HepG2 (cell line): ENCODE data around the gene TTF2. TPM values are rescaled to one million over a fixed set of nuclear protein-coding genes. Genes with fewer than 3 reads are reported as not detected.

Source experiments
- ATAC-seq: fragments of 200-7000 bp; cut with Tn5 transposase; 3 replicates; pipeline ENCODE4 v1.9.1; 2020; ENCODE audit warnings: mild to moderate bottlenecking, moderate library complexity
- BruUV-seq: library from RNA; stranded (reverse); fragments of 400-500 nt; replicated peaks from 2 replicates; lab custom pipeline; 2021; lab: Mats Ljungman, UMichigan
- CTCF ChIA-PET: fragments of 300-600 bp; formaldehyde crosslinking; extraction: SDS; loops from one replicate; lab custom pipeline; 2021; ENCODE audit warnings: low total read pairs, inconsistent platforms, low intra/inter-chr PET ratio; lab: Yijun Ruan, JAX
- POLR2A ChIA-PET: fragments of 350-600 bp; sonication (Branson Sonifier 250); formaldehyde crosslinking; loops from one replicate; lab custom pipeline; 2020; ENCODE audit warnings: antibody characterized with exemption, inconsistent platforms; lab: Yijun Ruan, JAX
- DNase-seq: peaks from one replicate; pipeline ENCODE4 v3.0.0-alpha.2; 2015; ENCODE audit warnings: low spot score
- FAIRE-seq: peaks from 3 replicates; lab custom pipeline; 2011; peaks lifted over from hg19 to GRCh38; lab: Jason Lieb, UNC
- H2AFZ ChIP-seq: one replicate; pipeline ENCODE4 v1.6.1; 2011; ENCODE audit warnings: low read length, inconsistent platforms
- H3K27ac ChIP-seq: fragments of 300-600 bp; 3 replicates; pipeline ENCODE4 v1.8.0; 2011; ENCODE audit warnings: mixed run types, mild to moderate bottlenecking, mixed read lengths, low read length, inconsistent platforms; ENCODE audit not compliant: insufficient read depth; ENCODE audit errors: extremely low read length
- H3K27me3 ChIP-seq, 2 experiments: fragments of 200-600 bp in 1 of 2; 2 replicates in 1 of 2; 3 replicates in 1 of 2; pipeline versions ENCODE4 v1.6.0 to v1.8.0; 2011; ENCODE audit warnings: low read length in 2 of 2, mild to moderate bottlenecking in 2 of 2, moderate library complexity in 2 of 2, inconsistent platforms in 1 of 2; ENCODE audit not compliant: insufficient read depth in 2 of 2, control insufficient read depth in 1 of 2
- H3K36me3 ChIP-seq, 2 experiments: fragments of 200-600 bp in 1 of 2; replicated peaks in 1 of 2; 2 replicates in 1 of 2; 3 replicates in 1 of 2; pipeline versions ENCODE4 v1.5.1 to v1.8.0; 2011; ENCODE audit warnings: low read length in 2 of 2, inconsistent platforms in 1 of 2; ENCODE audit not compliant: insufficient read depth in 2 of 2, control insufficient read depth in 1 of 2
- H3K4me1 ChIP-seq: 2 replicates; pipeline ENCODE4 v1.5.1; 2012; ENCODE audit warnings: low read length, inconsistent platforms; ENCODE audit not compliant: insufficient read depth
- H3K4me2 ChIP-seq: 2 replicates; pipeline ENCODE4 v1.6.0; 2011; ENCODE audit warnings: low read depth, low read length, inconsistent platforms
- H3K4me3 ChIP-seq, 3 experiments: fragments of 200-600 bp in 1 of 3; sonication (generic), shearing (Covaris generic) in 1 of 3; replicated peaks in 1 of 3; 2 replicates each; pipeline ENCODE4 v1.5.1; 2011 to 2016; ENCODE audit warnings: low read length in 3 of 3, inconsistent platforms in 2 of 3, low read depth in 2 of 3, mild to moderate bottlenecking in 2 of 3, control low read depth in 1 of 3, mixed read lengths in 1 of 3; ENCODE audit not compliant: insufficient read depth in 1 of 3
- H3K79me2 ChIP-seq: one replicate; pipeline ENCODE4 v1.6.1; 2011; ENCODE audit warnings: low read length, inconsistent platforms; ENCODE audit not compliant: insufficient read depth
- H3K9ac ChIP-seq: 2 replicates; pipeline ENCODE4 v1.6.0; 2011; ENCODE audit warnings: mild to moderate bottlenecking, low read depth, low read length, inconsistent platforms; ENCODE audit not compliant: insufficient read depth
- H3K9me3 ChIP-seq: 2 replicates; pipeline ENCODE4 v1.5.1; 2012; ENCODE audit warnings: mild to moderate bottlenecking, low read length
- H4K20me1 ChIP-seq: 2 replicates; pipeline ENCODE4 v1.6.0; 2011; ENCODE audit warnings: inconsistent platforms, mild to moderate bottlenecking, low read length, moderate library complexity; ENCODE audit not compliant: insufficient read depth
- FOXM1 ChIP-seq: sonication (generic); formaldehyde crosslinking; IDR thresholded peaks from 2 replicates; pipeline ENCODE4 v1.5.0; 2020; ENCODE audit warnings: missing genetic modification reagents
- HNF4G ChIP-seq, 2 experiments: sonication (generic) in 1 of 2; formaldehyde crosslinking in 1 of 2; IDR thresholded peaks; 2 replicates each; pipeline versions ENCODE4 v1.4.0 to v1.6.1; 2011 to 2020; ENCODE audit warnings: borderline replicate concordance in 2 of 2, low read depth in 2 of 2, mild to moderate bottlenecking in 2 of 2, low read length in 1 of 2, missing genetic modification reagents in 1 of 2, moderate library complexity in 1 of 2
- KLF16 ChIP-seq, 2 experiments: sonication (generic) in 1 of 2; formaldehyde crosslinking in 1 of 2; IDR thresholded peaks; 2 replicates each; pipeline versions ENCODE4 v1.6.1 to v1.8.0; 2016 to 2023; ENCODE audit warnings: missing genetic modification reagents in 2 of 2, missing compliant biosample characterization in 1 of 2
- KLF6 ChIP-seq: IDR thresholded peaks from 2 replicates; pipeline ENCODE4 v1.8.0; 2016; ENCODE audit warnings: missing biosample characterization, missing genetic modification reagents
- PAXIP1 ChIP-seq: sonication (generic); formaldehyde crosslinking; conservative IDR thresholded peaks from 2 replicates; pipeline ENCODE4 v1.4.0; 2020; ENCODE audit warnings: mild to moderate bottlenecking, missing genetic modification reagents, moderate library complexity
- SUZ12 ChIP-seq: fragments of 150-350 bp; IDR thresholded peaks from 2 replicates; pipeline ENCODE4 v1.6.1; 2014; ENCODE audit warnings: low read depth, low read length
- ZFAT ChIP-seq: sonication (generic); formaldehyde crosslinking; conservative IDR thresholded peaks from 2 replicates; pipeline ENCODE4 v1.8.1; 2023; ENCODE audit warnings: missing genetic modification reagents, inconsistent platforms
- ZNF275 ChIP-seq: sonication (generic); formaldehyde crosslinking; IDR thresholded peaks from 2 replicates; pipeline ENCODE4 v1.8.0; 2022; ENCODE audit warnings: missing genetic modification reagents, mild to moderate bottlenecking, inconsistent platforms, borderline replicate concordance
- ZNF501 ChIP-seq: sonication (generic); formaldehyde crosslinking; IDR thresholded peaks from 2 replicates; pipeline ENCODE4 v1.5.1; 2020; ENCODE audit warnings: mild to moderate bottlenecking, moderate library complexity, missing genetic modification reagents
- ZNF83 ChIP-seq: sonication (generic); formaldehyde crosslinking; IDR thresholded peaks from 2 replicates; pipeline ENCODE4 v1.4.0; 2020; ENCODE audit warnings: missing genetic modification reagents, mild to moderate bottlenecking, borderline replicate concordance
- WGBS: methylation state at CpG from one replicate; pipeline ENCODE4 v1.1.6; 2017; ENCODE audit warnings: low lambda C conversion rate; 5-methylcytosine and 5-hydroxymethylcytosine counted together
- in situ Hi-C: cut with HindIII; loops from 2 replicates; pipeline ENCODE4 v1.10.0; 2017; ENCODE audit warnings: low pct_unique_long_range_greater_than_20kb; ENCODE audit not compliant: extremely low pct_ligation_motif_present
- intact Hi-C: fragments of 100-400 bp; cut with micrococcal nuclease; formaldehyde crosslinking; loops from one replicate; pipeline ENCODE4 v1.10.0; 2022; ENCODE audit not compliant: unreplicated experiment
- polyA plus RNA-seq, 8 experiments: library from polyadenylated mRNA; depleted of rRNA in 3 of 8; stranded (reverse) in 7 of 8; unstranded in 1 of 8; fragments of >200 nt; fragmentation: Illumina TruSeq in 4 of 8; extraction: Trizol in 4 of 8; gene quantifications; 2 replicates each; pipeline versions ENCODE4 v1.2.1 to v1.2.3, GENCODE V29; 2011 to 2016; ENCODE audit warnings: low read depth in 4 of 8, missing spikeins in 1 of 8, mixed read lengths in 1 of 8; ENCODE audit not compliant: insufficient read depth in 1 of 8
- total RNA-seq, 5 experiments: library from RNA; depleted of rRNA; stranded (reverse); fragments of >200 nt; fragmentation: Illumina TruSeq; extraction: Trizol; gene quantifications; 2 replicates each; pipeline ENCODE4 v1.2.3, GENCODE V29; 2016; ENCODE audit warnings: low read depth in 1 of 5
- TF ChIP-seq, protein P1 (sequence below): sonication (generic); formaldehyde crosslinking; IDR thresholded peaks from 2 replicates; pipeline ENCODE4 v1.8.1; 2023; ENCODE audit warnings: mild to moderate bottlenecking, missing genetic modification reagents

The TTF2 gene
- total and polyA plus RNA-seq, 2 of the 13 experiments (the other 11 are each of a cell fraction or from before 2014, with no cell fraction given), result 12.8 to 48.9 TPM

DNA sequence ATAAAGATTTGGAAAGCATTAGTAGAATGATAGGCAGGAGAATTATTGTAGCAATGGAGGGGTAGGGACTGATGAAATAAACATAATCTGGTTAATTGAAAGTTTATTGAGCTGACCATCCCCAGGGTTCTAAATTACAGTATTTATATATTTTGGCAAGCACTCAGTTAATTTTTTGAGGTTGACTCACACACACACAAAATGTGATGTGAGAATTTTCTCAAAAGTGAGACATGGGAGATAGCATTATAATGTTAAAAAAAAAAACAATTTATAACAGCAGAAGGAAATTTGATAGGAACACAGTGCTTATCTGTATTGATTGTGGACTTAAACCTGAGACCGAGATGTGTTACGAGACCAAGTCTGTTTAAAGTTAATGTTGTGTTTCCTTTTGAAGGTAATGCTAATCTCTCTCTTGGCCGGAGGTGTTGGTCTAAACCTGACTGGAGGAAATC lies 36.9 kb downstream of the TTF2 start:
- Histone ChIP-seq H3K27me3 (no peaks in the 10 kb centered on the region), H4K20me1 (no peaks in the 10 kb centered on the region), H3K4me3 (no peak overlapping the region), H3K9me3 (no peaks in the 10 kb centered on the region), H3K9ac (no peak overlapping the region), H3K4me1 (no peaks in the 10 kb centered on the region), H3K79me2 (no peaks in the 10 kb centered on the region), H3K4me2 (no peak overlapping the region), H3K36me3 (peaks cover 14 to 72% of the 10 kb centered on the region in 2 experiments), H3K27ac (no peak overlapping the region), H2AFZ (no peak overlapping the region)
- WGBS, result 100% methylated on average over 3 of the region's 3 CpGs
- no TSS peak for BruUV-seq
- intact Hi-C loops (no loop called here), in situ Hi-C loops (no loop called here)
- FAIRE-seq (no peak), DNase-seq (no peak), ATAC-seq (no peak)
- ChIA-PET CTCF (no interaction called here), POLR2A (no interaction called here)
- TF ChIP-seq, protein P1, sequence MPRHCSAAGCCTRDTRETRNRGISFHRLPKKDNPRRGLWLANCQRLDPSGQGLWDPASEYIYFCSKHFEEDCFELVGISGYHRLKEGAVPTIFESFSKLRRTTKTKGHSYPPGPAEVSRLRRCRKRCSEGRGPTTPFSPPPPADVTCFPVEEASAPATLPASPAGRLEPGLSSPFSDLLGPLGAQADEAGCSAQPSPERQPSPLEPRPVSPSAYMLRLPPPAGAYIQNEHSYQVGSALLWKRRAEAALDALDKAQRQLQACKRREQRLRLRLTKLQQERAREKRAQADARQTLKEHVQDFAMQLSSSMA (CRISPR knock-in tag), result no peak
- TF ChIP-seq PAXIP1 (CRISPR knock-in tag) (no peak), FOXM1 (CRISPR knock-in tag) (no peak), ZFAT (CRISPR knock-in tag) (no peak), SUZ12 (no peak), KLF6 (CRISPR knock-in tag) (no peak), ZNF83 (no peak), ZNF501 (CRISPR knock-in tag) (no peak), HNF4G (IDR thresholded peaks at IDR 0.05; ENCODE audit: borderline replicate concordance, low read depth, low read length) (no peak), HNF4G (CRISPR knock-in tag; IDR thresholded peaks at IDR 0.05; ENCODE audit: borderline replicate concordance, low read depth) (no peak), ZNF275 (CRISPR knock-in tag) (no peak), KLF16 (CRISPR knock-in tag; IDR thresholded peaks at IDR 0.05) (no peak)
